B cell (primary cell): ENCODE measurements around the gene CHCHD6. TPM values are rescaled to one million over a fixed set of nuclear protein-coding genes. Genes with fewer than 3 reads are reported as not detected.

Source experiments
- ATAC-seq: fragments of 200-7000 bp; cut with Tn5 transposase; one replicate; pipeline ENCODE4 v1.10.0; 2021; ENCODE audit warnings: low read depth, mild to moderate bottlenecking, moderate number of reproducible peaks, moderate library complexity
- CTCF ChIA-PET: fragments of 350-600 bp; sonication (Branson Sonifier 250); formaldehyde crosslinking; loops from one replicate; lab custom pipeline; 2021; ENCODE audit warnings: antibody characterized with exemption, inconsistent platforms; lab: Charles Lee
- POLR2A ChIA-PET: fragments of 350-600 bp; sonication (Branson Sonifier 250); formaldehyde crosslinking; loops from one replicate; lab custom pipeline; 2021; ENCODE audit warnings: antibody characterized with exemption; lab: Charles Lee
- DNase-seq: peaks from one replicate; pipeline ENCODE4 v3.0.0; 2013
- H2AFZ ChIP-seq: 2 replicates; pipeline ENCODE4 v1.6.1; 2012; ENCODE audit warnings: mild to moderate bottlenecking, low read depth, low read length; ENCODE audit not compliant: insufficient read depth, poor library complexity, severe bottlenecking
- H3K27ac ChIP-seq, 2 donors: 1 replicate in 1 of 2; 2 replicates in 1 of 2; pipeline ENCODE4 v1.5.1; 2012 to 2013; ENCODE audit warnings: low read length in 2 of 2, mild to moderate bottlenecking in 2 of 2, moderate library complexity in 1 of 2
- H3K27me3 ChIP-seq, 4 experiments: fragments of 200-600 bp in 1 of 4; sonication (generic) in 1 of 4; replicated peaks in 1 of 4; 1 replicate in 2 of 4; 2 replicates in 2 of 4; pipeline versions ENCODE4 v1.6.1 to v1.7.0; 2013 to 2016; ENCODE audit warnings: low read length in 3 of 4, mild to moderate bottlenecking in 2 of 4, mixed read lengths in 1 of 4, moderate library complexity in 1 of 4; ENCODE audit not compliant: insufficient read depth in 4 of 4, control insufficient read depth in 3 of 4; ENCODE audit errors: control extremely low read depth in 1 of 4
- H3K36me3 ChIP-seq, 2 experiments: replicated peaks in 1 of 2; 1 replicate in 1 of 2; 2 replicates in 1 of 2; pipeline versions ENCODE4 v1.6.1 to v1.7.1; 2013; ENCODE audit warnings: low read length in 1 of 2; ENCODE audit not compliant: insufficient read depth in 2 of 2, control insufficient read depth in 1 of 2; ENCODE audit errors: control extremely low read depth in 1 of 2, extremely low read depth in 1 of 2
- H3K4me1 ChIP-seq, 2 donors: fragments of 200-600 bp in 1 of 2; sonication (generic) in 1 of 2; 1 replicate in 1 of 2; 2 replicates in 1 of 2; pipeline versions ENCODE4 v1.5.1 to v1.6.1; 2013 to 2017; ENCODE audit warnings: low read length in 2 of 2; ENCODE audit not compliant: control insufficient read depth in 2 of 2, insufficient read depth in 2 of 2
- H3K4me2 ChIP-seq: replicated peaks from 2 replicates; pipeline ENCODE3; 2012; ENCODE audit warnings: mild to moderate bottlenecking, low read depth, low read length; ENCODE audit not compliant: poor library complexity, severe bottlenecking
- H3K4me3 ChIP-seq, 5 experiments: fragments of 200-600 bp in 1 of 5; sonication (generic) in 1 of 5; 1 replicate in 3 of 5; 2 replicates in 2 of 5; pipeline versions ENCODE4 v1.5.1 to v1.7.0; 2011 to 2016; ENCODE audit warnings: low read length in 4 of 5, mild to moderate bottlenecking in 4 of 5, low read depth in 2 of 5, control low read depth in 1 of 5, moderate library complexity in 1 of 5; ENCODE audit not compliant: insufficient read depth in 1 of 5; ENCODE audit errors: control extremely low read depth in 1 of 5, extremely low read depth in 1 of 5
- H3K79me2 ChIP-seq: fragments of 200-600 bp; sonication (generic); one replicate; pipeline ENCODE4 v1.6.0; 2016; ENCODE audit warnings: low read length; ENCODE audit not compliant: control insufficient read depth, insufficient read depth
- H3K9ac ChIP-seq: fragments of 200-600 bp; sonication (generic); 2 replicates; pipeline ENCODE4 v1.6.1; 2017; ENCODE audit warnings: mild to moderate bottlenecking, low read length, moderate library complexity
- H3K9me3 ChIP-seq, 3 donors: one replicate each; pipeline versions ENCODE4 v1.6.1 to v1.7.1; 2013; ENCODE audit warnings: low read length in 2 of 3; ENCODE audit not compliant: control insufficient read depth in 2 of 3, insufficient read depth in 1 of 3; ENCODE audit errors: control extremely low read depth in 1 of 3
- H4K20me1 ChIP-seq: 2 replicates; pipeline ENCODE4 v1.6.0; 2012; ENCODE audit warnings: mild to moderate bottlenecking, low read length; ENCODE audit not compliant: insufficient read depth, control insufficient read depth, poor library complexity, severe bottlenecking
- H3K27ac Mint-ChIP-seq: one replicate; pipeline ENCODE4 v1.8.0; 2021; ENCODE audit warnings: mixed read lengths
- H3K27me3 Mint-ChIP-seq: one replicate; pipeline ENCODE4 v1.8.0; 2021; ENCODE audit warnings: mixed read lengths
- H3K4me1 Mint-ChIP-seq: one replicate; pipeline ENCODE4 v1.8.0; 2021; ENCODE audit warnings: mixed read lengths
- H3K4me3 Mint-ChIP-seq: one replicate; pipeline ENCODE4 v1.8.0; 2021; ENCODE audit warnings: mixed read lengths
- H3K9me3 Mint-ChIP-seq: one replicate; pipeline ENCODE4 v1.8.0; 2022; ENCODE audit warnings: mixed read lengths; ENCODE audit not compliant: insufficient read depth
- EZH2 ChIP-seq: IDR thresholded peaks from 2 replicates; pipeline ENCODE4 v1.6.1; 2012; ENCODE audit warnings: borderline replicate concordance, low read depth, mild to moderate bottlenecking, moderate library complexity, low read length; ENCODE audit not compliant: insufficient read depth, poor library complexity, severe bottlenecking
- WGBS: methylation state at CpG from one replicate; pipeline ENCODE4 v1.1.5; 2013; ENCODE audit warnings: missing lambda C conversion rate; ENCODE audit not compliant: insufficient coverage; 5-methylcytosine and 5-hydroxymethylcytosine counted together
- intact Hi-C: fragments of 100-400 bp; cut with micrococcal nuclease; formaldehyde crosslinking; loops from one replicate; pipeline ENCODE4 v1.10.0; 2022
- polyA plus RNA-seq: library from polyadenylated mRNA; depleted of rRNA; stranded (reverse); fragments of >200 nt; gene quantifications from 2 replicates; pipeline ENCODE4 v1.2.3, GENCODE V29; 2012
- total RNA-seq, 2 donors: library from RNA; stranded (reverse); fragments of 120-200 nt in 1 of 2; gene quantifications; 1 replicate in 1 of 2; 2 replicates in 1 of 2; pipeline versions ENCODE4 v1.2.3 to v1.2.4, GENCODE V29; 2013 to 2022
- TF ChIP-seq, protein P1 (sequence below): fragments of 200-600 bp; IDR thresholded peaks from one replicate; pipeline ENCODE4 v1.8.0; 2022; ENCODE audit warnings: antibody characterized with exemption, mild to moderate bottlenecking

CHCHD6 gene
- total and polyA plus RNA-seq, 2 donors (not counting 1 experiment from before 2014, with no cell fraction given): 8.0 to 13.5 TPM

DNA sequence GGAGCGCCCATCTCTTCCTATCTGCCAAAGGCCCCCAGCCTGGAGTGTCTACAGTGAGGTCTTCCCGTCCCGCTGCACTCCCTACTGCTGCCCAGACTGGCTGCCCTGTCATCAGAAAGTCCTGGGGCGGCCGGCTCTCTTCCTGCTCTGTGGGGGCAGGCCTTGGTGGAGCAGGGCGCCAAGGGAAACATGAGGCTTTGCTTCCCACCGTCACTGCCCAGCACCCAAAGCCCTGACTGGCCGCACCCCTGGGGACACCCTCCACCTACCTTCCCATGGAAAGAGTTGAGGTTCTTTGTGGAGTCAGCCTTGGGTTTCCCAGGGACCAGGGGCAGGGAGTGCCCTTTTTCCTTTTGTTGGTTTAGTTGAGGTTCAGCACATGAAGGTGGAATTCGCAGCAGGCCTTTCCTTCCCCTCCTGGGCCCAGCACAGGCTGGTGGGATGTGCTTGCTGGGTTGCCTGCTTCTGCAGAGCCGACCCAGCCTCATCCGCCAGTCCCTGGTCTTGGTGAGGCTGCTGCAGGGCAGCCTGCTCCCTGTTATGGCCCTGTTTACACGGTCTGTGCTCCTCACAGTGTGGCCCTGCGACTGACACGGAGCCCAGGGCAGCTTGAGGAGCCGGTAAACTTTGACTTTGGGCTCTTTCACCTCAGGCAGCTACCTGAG is 227.0 kb downstream of the CHCHD6 start:
- ATAC-seq (no peak), DNase-seq (no peak)
- Mint-ChIP-seq H3K27me3 (peaks cover 20% of the 10 kb centered on the region), H3K4me1 (peaks cover 3% of the 10 kb centered on the region), H3K4me3 (no peak overlapping the region), H3K9me3 (no peaks in the 10 kb centered on the region), H3K27ac (no peak overlapping the region)
- Histone ChIP-seq H3K27ac (no peak overlapping the region), H2AFZ (no peak overlapping the region), H3K36me3 (no peaks in the 10 kb centered on the region), H3K9ac (no peak overlapping the region), H3K4me3 (no peak overlapping the region), H3K4me2 (no peak overlapping the region), H3K4me1 (no peaks in the 10 kb centered on the region), H3K9me3 (no peaks in the 10 kb centered on the region), H4K20me1 (no peaks in the 10 kb centered on the region), H3K79me2 (no peaks in the 10 kb centered on the region), H3K27me3 (peaks cover 0 to 4% (median 0%) of the 10 kb centered on the region in 4 experiments)
- TF ChIP-seq, protein P1, sequence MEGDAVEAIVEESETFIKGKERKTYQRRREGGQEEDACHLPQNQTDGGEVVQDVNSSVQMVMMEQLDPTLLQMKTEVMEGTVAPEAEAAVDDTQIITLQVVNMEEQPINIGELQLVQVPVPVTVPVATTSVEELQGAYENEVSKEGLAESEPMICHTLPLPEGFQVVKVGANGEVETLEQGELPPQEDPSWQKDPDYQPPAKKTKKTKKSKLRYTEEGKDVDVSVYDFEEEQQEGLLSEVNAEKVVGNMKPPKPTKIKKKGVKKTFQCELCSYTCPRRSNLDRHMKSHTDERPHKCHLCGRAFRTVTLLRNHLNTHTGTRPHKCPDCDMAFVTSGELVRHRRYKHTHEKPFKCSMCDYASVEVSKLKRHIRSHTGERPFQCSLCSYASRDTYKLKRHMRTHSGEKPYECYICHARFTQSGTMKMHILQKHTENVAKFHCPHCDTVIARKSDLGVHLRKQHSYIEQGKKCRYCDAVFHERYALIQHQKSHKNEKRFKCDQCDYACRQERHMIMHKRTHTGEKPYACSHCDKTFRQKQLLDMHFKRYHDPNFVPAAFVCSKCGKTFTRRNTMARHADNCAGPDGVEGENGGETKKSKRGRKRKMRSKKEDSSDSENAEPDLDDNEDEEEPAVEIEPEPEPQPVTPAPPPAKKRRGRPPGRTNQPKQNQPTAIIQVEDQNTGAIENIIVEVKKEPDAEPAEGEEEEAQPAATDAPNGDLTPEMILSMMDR: no peak
- no peak for TF ChIP-seq EZH2
- 93% methylated on average over 13 of the region's 15 CpGs for WGBS
- POLR2A ChIA-PET: no interaction called here
- CTCF ChIA-PET: no interaction called here
- intact Hi-C loops: no loop called here

DNA sequence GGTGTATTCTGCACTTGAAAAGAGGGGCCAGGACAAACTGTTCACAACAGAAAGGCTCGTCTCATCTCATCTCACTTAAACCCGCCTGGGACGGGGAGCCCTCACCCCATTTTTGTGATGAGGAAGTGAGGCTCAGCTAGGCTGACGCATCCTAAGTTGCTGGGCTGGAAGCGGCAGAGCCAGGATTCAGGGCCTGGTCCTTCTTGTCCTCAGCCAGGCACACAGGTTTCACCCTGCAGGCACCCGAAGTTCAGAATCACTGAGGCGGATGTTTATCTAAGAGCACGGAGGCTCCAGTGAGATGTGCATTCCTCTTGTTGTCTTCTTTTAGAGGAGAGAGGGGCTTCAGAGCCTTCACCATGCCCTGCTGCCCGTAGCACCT is 227.8 kb downstream of the CHCHD6 start:
- 100% methylated on average over 9 of the region's 9 CpGs for WGBS
- Mint-ChIP-seq H3K9me3 (no peaks in the 10 kb centered on the region), H3K27ac (no peak overlapping the region), H3K4me1 (peaks cover 2% of the 10 kb centered on the region), H3K27me3 (peaks cover 14% of the 10 kb centered on the region), H3K4me3 (no peak overlapping the region)
- no peak for ATAC-seq
- H2AFZ ChIP-seq: no peak overlapping the region
- no peaks in the 10 kb centered on the region for H3K79me2 ChIP-seq
- no peak overlapping the region for H3K4me2 ChIP-seq
- H4K20me1 ChIP-seq: no peaks in the 10 kb centered on the region
- intact Hi-C loops: no loop called here
- ChIA-PET CTCF (no interaction called here), POLR2A (no interaction called here)
- no peaks in the 10 kb centered on the region for H3K9me3 ChIP-seq
- no peak overlapping the region for H3K9ac ChIP-seq
- H3K4me3 ChIP-seq: no peak overlapping the region
- no peaks in the 10 kb centered on the region for H3K4me1 ChIP-seq
- H3K27ac ChIP-seq: no peak overlapping the region
- no peak for TF ChIP-seq EZH2
- peaks cover 0 to 4% (median 0%) of the 10 kb centered on the region in 4 experiments for H3K27me3 ChIP-seq
- no peak for DNase-seq
- no peaks in the 10 kb centered on the region for H3K36me3 ChIP-seq
